Ascending aorta (tissue), 2 donors: ENCODE data around the gene MSN. TPM values are rescaled to one million over a fixed set of nuclear protein-coding genes. Genes with fewer than 3 reads are reported as not detected.

ENCODE experiments used
- DNase-seq, 2 donors: peaks; one replicate each; pipeline ENCODE4 v3.0.0-alpha.2; 2019; ENCODE audit warnings: low spot score in 2 of 2
- H3K27ac ChIP-seq, 2 donors: fragments of 200-600 bp; sonication (generic); one replicate each; pipeline ENCODE4 v1.5.1; 2016 to 2017; ENCODE audit warnings: mild to moderate bottlenecking in 1 of 2
- H3K27me3 ChIP-seq: fragments of 200-600 bp; sonication (generic); one replicate; pipeline ENCODE4 v1.5.1; 2017
- H3K36me3 ChIP-seq, 2 donors: fragments of 200-600 bp; sonication (generic); one replicate each; pipeline ENCODE4 v1.5.1; 2016
- H3K4me1 ChIP-seq, 2 donors: fragments of 200-600 bp; sonication (generic); one replicate each; pipeline ENCODE4 v1.5.1; 2016 to 2017; ENCODE audit warnings: mild to moderate bottlenecking in 1 of 2
- H3K4me3 ChIP-seq, 2 donors: fragments of 200-600 bp; sonication (generic); one replicate each; pipeline ENCODE4 v1.5.1; 2016 to 2017; ENCODE audit warnings: mild to moderate bottlenecking in 1 of 2
- H3K9me3 ChIP-seq, 2 donors: fragments of 200-600 bp; sonication (generic); one replicate each; pipeline ENCODE4 v1.5.1; 2016
- CTCF ChIP-seq, 3 experiments: fragments of 200-600 bp in 2 of 3; fragments of 450-650 bp in 1 of 3; sonication (generic) in 2 of 3; IDR thresholded peaks; one replicate each; pipeline ENCODE4 v1.5.1; 2016 to 2019; ENCODE audit warnings: antibody characterized with exemption in 3 of 3, mild to moderate bottlenecking in 1 of 3, moderate library complexity in 1 of 3
- intact Hi-C: fragments of 100-400 bp; cut with DNase I; formaldehyde crosslinking; loops from one replicate; pipeline ENCODE4 v1.15.1; 2023
- total RNA-seq: library from RNA; depleted of rRNA; stranded (reverse); fragments of >200 nt; gene quantifications from one replicate; pipeline ENCODE4 v1.1.0, GENCODE V29; 2016

Gene MSN
- total RNA-seq, 1 donor from 2014 or later: 338 TPM

GRCh38 chrX:65668377-65669310 lies 1.2 kb downstream of the MSN start:
- no peak for TF ChIP-seq CTCF (IDR thresholded peaks at IDR 0.05)
- Histone ChIP-seq H3K36me3 (no peaks in the 10 kb centered on the region), H3K4me3 (peak overlapping the region; percentile 73 to 74), H3K4me1 (peaks cover 0 to 6% of the 10 kb centered on the region in 2 donors), H3K27me3 (no peaks in the 10 kb centered on the region), H3K27ac (peak overlapping the region; percentile 91 to 99), H3K9me3 (no peaks in the 10 kb centered on the region)
- peak; percentile 55 to 89 for DNase-seq
- intact Hi-C loops: loop anchor here (1.0 to 2.0 kb wide), 3 partner anchors 10 to 70 kb away; no protein-coding TSS in a partner anchor

- peaks cover 2 to 11% of the 10 kb centered on the region in 2 donors for H3K4me1 ChIP-seq
These were observed 3.8 kb downstream of the MSN start for GRCh38 chrX:65671286-65671685.

GRCh38 chrX:65671966-65672365 lies 4.5 kb downstream of the MSN start:
- no peak for DNase-seq
- no peaks in the 10 kb centered on the region for H3K36me3 ChIP-seq
- intact Hi-C loops: no loop called here
- no peaks in the 10 kb centered on the region for H3K9me3 ChIP-seq
- H3K27me3 ChIP-seq: no peaks in the 10 kb centered on the region
- H3K27ac ChIP-seq: peak overlapping the region; percentile 91 to 99
- peak overlapping the region; percentile 34 to 73 for H3K4me3 ChIP-seq
- TF ChIP-seq CTCF (IDR thresholded peaks at IDR 0.05): no peak
- peaks cover 2 to 16% of the 10 kb centered on the region in 2 donors for H3K4me1 ChIP-seq

More at GRCh38 chrX:65671286-65671685, 3.8 kb downstream of the MSN start:
- Histone ChIP-seq H3K4me3 (peak overlapping the region; percentile 34 to 73), H3K36me3 (no peaks in the 10 kb centered on the region), H3K27me3 (no peaks in the 10 kb centered on the region), H3K27ac (peak overlapping the region; percentile 91 to 99), H3K9me3 (no peaks in the 10 kb centered on the region)
- intact Hi-C loops: no loop called here
- no peak for DNase-seq
- TF ChIP-seq CTCF (IDR thresholded peaks at IDR 0.05): no peak

- H3K4me3 ChIP-seq: peak overlapping the region; percentile 23 to 73
These were observed 6.4 kb downstream of the MSN start for GRCh38 chrX:65673857-65674203.

More at GRCh38 chrX:65673857-65674203, 6.4 kb downstream of the MSN start:
- intact Hi-C loops: loop anchor here (2.0 kb wide), 2 partner anchors 15 to 23 kb away; no protein-coding TSS in a partner anchor
- DNase-seq: no peak
- Histone ChIP-seq H3K27me3 (no peaks in the 10 kb centered on the region), H3K27ac (peak overlapping the region; percentile 91 to 99), H3K36me3 (no peaks in the 10 kb centered on the region), H3K9me3 (no peaks in the 10 kb centered on the region), H3K4me1 (peaks cover 2 to 32% of the 10 kb centered on the region in 2 donors)
- TF ChIP-seq CTCF (IDR thresholded peaks at IDR 0.05): no peak
